Tibial nerve (tissue), 3 donors: ENCODE results near the gene CDK15.

Experiments
- POLR2A ChIP-seq, 2 donors: fragments of 450-650 bp; IDR thresholded peaks; one replicate each; pipeline ENCODE4 v1.6.1; 2017; ENCODE audit warnings: antibody characterized with exemption in 2 of 2, mild to moderate bottlenecking in 2 of 2, moderate library complexity in 2 of 2
- TF ChIP-seq, protein P1 (sequence below), 5 experiments: fragments of 200-600 bp in 3 of 5; fragments of 450-650 bp in 2 of 5; sonication (generic) in 3 of 5; IDR thresholded peaks; one replicate each; pipeline ENCODE4 v1.5.1; 2016 to 2019; ENCODE audit warnings: antibody characterized with exemption in 5 of 5, mild to moderate bottlenecking in 3 of 5, moderate library complexity in 2 of 5

DNA sequence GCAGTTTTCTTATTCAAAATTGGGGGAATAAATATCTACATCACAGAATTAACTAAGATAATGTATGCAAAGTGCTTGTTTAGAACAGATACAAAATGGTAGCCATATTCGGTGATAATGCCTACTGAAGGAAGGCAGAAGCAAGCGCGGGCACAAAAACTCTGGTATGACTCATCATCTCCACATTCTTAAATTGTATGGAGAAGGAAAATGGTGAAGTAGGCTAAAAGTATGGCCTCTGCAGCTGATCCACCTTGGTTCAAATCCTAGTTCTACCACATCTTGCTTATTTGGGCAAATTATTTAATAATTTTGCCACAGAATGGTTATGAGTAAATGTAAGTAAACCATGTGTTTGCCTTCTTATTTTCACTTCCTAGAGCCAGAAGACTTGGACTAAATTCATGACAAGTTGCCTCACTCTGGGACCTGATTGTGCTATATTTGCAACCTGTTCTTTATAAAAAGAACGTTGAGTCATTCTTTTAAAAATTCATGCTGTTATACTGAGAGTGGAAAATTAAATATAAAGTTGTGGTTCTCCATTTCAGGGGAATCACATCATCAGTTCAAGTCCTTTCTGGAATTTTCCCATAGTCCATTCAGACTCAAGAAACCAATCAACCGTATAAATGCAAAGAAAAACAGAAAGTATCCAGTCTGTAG, 9.0 kb upstream of the CDK15 start:
- no peak for TF ChIP-seq POLR2A (IDR thresholded peaks at IDR 0.05)
- TF ChIP-seq, protein P1, sequence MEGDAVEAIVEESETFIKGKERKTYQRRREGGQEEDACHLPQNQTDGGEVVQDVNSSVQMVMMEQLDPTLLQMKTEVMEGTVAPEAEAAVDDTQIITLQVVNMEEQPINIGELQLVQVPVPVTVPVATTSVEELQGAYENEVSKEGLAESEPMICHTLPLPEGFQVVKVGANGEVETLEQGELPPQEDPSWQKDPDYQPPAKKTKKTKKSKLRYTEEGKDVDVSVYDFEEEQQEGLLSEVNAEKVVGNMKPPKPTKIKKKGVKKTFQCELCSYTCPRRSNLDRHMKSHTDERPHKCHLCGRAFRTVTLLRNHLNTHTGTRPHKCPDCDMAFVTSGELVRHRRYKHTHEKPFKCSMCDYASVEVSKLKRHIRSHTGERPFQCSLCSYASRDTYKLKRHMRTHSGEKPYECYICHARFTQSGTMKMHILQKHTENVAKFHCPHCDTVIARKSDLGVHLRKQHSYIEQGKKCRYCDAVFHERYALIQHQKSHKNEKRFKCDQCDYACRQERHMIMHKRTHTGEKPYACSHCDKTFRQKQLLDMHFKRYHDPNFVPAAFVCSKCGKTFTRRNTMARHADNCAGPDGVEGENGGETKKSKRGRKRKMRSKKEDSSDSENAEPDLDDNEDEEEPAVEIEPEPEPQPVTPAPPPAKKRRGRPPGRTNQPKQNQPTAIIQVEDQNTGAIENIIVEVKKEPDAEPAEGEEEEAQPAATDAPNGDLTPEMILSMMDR (IDR thresholded peaks at IDR 0.05) = no peak
